Measurements from ENCODE around the gene USP40.

DNA sequence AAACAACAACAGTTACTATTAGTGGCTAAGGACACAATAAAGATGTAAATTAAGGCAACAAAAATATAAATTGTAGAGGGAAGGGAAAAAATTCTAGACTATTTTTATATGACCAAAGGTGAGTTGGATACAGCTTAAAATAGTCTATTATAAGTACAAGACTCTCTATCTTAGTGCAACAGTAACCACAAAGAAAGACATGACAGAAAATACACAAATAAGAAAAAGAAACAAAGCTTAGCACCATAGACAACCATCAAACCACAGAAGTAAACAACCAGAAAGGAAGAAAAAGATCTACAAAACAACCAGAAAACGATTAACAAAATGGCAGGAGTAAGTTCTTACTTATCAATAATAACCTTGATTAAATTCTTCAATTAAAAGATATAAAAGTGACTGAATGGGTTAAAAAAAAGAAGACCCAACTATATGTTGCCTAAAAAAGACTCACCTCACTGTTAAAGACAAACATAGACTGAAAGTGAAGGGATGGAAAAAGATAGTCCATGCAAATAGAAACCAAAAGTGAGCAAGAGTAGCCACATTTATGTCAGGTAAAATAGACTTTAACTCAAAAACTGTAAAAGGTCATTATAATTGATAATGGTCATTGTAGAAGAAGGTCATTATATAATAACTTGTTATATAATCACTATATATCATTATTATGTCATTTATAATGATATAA lies 62.5 kb downstream of the USP40 start:
- TF ChIP-seq SIN3A (IDR thresholded peaks at IDR 0.05; ENCODE audit: low read depth) (no peak), CTCF (IDR thresholded peaks at IDR 0.05 in 2 of 3, conservative IDR thresholded peaks at IDR 0.05 in 1 of 3; ENCODE audit: borderline replicate concordance in 1 of 3, insufficient read depth in 1 of 3, low read depth in 2 of 3, low read length in 2 of 3) (no peak), YY1 (IDR thresholded peaks at IDR 0.05; ENCODE audit: extremely low read depth, insufficient replicate concordance, low read depth, low read length) (no peak), TCF7L2 (IDR thresholded peaks at IDR 0.05; ENCODE audit: borderline replicate concordance, extremely low read depth, insufficient read depth, insufficient read length) (no peak), EZH2 (IDR thresholded peaks at IDR 0.05) (no peak), POLR2A (IDR thresholded peaks at IDR 0.05; ENCODE audit: borderline replicate concordance, extremely low read depth, insufficient read depth, insufficient read length) (no peak), FOSL1 (IDR thresholded peaks at IDR 0.05; ENCODE audit: low read depth) (no peak), CEBPB (IDR thresholded peaks at IDR 0.05; ENCODE audit: low read depth) (no peak), ZNF274 (IDR thresholded peaks at IDR 0.05; ENCODE audit: low read depth, low read length) (no peak), EGR1 (IDR thresholded peaks at IDR 0.05; ENCODE audit: low read depth) (no peak)

Measured in HCT116 (cell line).